ENCODE data around the gene RPL41.
"Not testable (repeated sequence)": the region's sequence is repeated elsewhere in the genome, so short reads cannot be mapped to it uniquely, and the experiment has no call there.

Gene RPL41

GRCh38 chr12:56116267-56117081 is at the start of gene RPL41:
TSS of gene RPL41 (plus strand) at chr12:56116633.
- H3K4me3 ChIP-seq = peak within 1 kb of the TSS; percentile 72 to 97 (median 86)
- no peaks in the 10 kb centered on the region for H3K27me3 ChIP-seq
- H3K36me3 ChIP-seq = peaks cover 50 to 58% (median 55%) of the 10 kb centered on the region in 11 experiments
- H4K20me1 ChIP-seq = peaks cover 0 to 11% (median 3%) of the 10 kb centered on the region in 11 experiments; a peak in 6 of 22 replicates
- TF ChIP-seq Cebpa-rat (IDR thresholded peaks at IDR 0.05) = no peak
- peaks cover 0 to 5% (median 3%) of the 10 kb centered on the region in 11 experiments; a peak in 6 of 22 replicates for H3K9me3 ChIP-seq (replicated peaks in 1 of 11)
- peaks cover 22 to 32% (median 26%) of the 10 kb centered on the region in 10 experiments for H3K4me1 ChIP-seq
- H3K9ac ChIP-seq = peak within 1 kb of the TSS; percentile 88 to 97 (median 94)
- peak within 1 kb of the TSS; percentile 70 to 100 (median 93) for H3K4me2 ChIP-seq
- H3K27ac ChIP-seq = peak within 1 kb of the TSS; percentile 88 to 96 (median 94)

GRCh38 chr12:56071648-56072047 is 44.8 kb upstream of the RPL41 start:
- no peaks in the 10 kb centered on the region for H3K9me3 ChIP-seq (replicated peaks in 1 of 11)
- H3K9ac ChIP-seq = no peak overlapping the region
- H4K20me1 ChIP-seq = no peaks in the 10 kb centered on the region
- H3K27me3 ChIP-seq = no peaks in the 10 kb centered on the region
- no peak for TF ChIP-seq Cebpa-rat (IDR thresholded peaks at IDR 0.05)
- H3K4me2 ChIP-seq = no peak overlapping the region
- no peak overlapping the region for H3K27ac ChIP-seq
- H3K4me3 ChIP-seq = no peak overlapping the region
- H3K4me1 ChIP-seq = no peaks in the 10 kb centered on the region
- H3K36me3 ChIP-seq = no peaks in the 10 kb centered on the region

DNA sequence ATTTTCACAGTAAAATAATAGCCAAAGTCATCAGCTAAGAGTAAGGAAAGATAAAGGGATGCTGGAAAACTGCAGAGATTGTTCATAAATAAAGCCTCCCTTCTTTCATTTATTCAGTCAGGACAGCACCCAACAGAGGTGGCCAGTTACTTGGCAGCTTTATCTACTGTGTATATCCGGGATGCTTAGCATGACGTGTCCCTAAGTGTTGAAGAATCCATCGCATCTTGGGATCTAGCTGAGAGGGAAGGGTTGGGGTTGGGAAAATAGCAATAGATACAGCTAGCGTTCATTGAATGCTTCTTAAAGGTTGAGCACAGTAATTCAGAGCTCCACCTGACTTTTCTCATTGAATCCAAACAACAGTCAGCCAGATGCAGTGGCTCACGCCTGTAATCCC is 42.0 kb upstream of the RPL41 start:
- peaks cover 2 to 20% (median 17%) of the 10 kb centered on the region in 11 experiments for H3K27me3 ChIP-seq
- H3K9me3 ChIP-seq (replicated peaks in 1 of 11) = no peaks in the 10 kb centered on the region
- H3K4me2 ChIP-seq = no peak overlapping the region
- no peak overlapping the region for H3K4me3 ChIP-seq
- H3K4me1 ChIP-seq = peaks cover 0 to 7% (median 6%) of the 10 kb centered on the region in 10 experiments; a peak in 13 of 20 replicates
- no peaks in the 10 kb centered on the region for H3K36me3 ChIP-seq
- no peak overlapping the region for H3K27ac ChIP-seq
- H3K9ac ChIP-seq = no peak overlapping the region
- no peak for TF ChIP-seq Cebpa-rat (IDR thresholded peaks at IDR 0.05)
- no peaks in the 10 kb centered on the region for H4K20me1 ChIP-seq

DNA sequence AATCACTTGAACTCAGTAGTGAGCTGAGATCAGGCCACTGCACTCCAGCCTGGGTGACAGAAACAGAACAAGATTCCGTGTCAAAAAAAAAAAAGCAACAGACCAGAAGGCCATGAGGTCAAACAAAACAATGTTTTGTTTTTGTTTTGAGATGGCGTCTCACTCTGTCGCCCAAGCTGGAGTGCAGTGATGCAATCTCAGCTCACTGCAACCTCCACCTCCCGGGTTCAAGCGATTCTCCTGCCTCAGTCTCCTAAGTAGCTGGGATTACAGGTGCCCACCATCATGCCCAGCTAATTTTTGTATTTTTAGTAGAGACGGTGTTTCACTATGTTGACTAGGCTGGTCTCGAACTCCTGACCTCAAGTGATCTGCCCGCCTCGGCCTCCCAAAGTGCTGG is 38.5 kb upstream of the RPL41 start:
- H3K9me3 ChIP-seq (replicated peaks in 1 of 11); H3K9ac ChIP-seq; H3K27ac ChIP-seq; H3K36me3 ChIP-seq; H3K4me3 ChIP-seq; H4K20me1 ChIP-seq: not testable (repeated sequence)
- peaks cover 0 to 32% (median 25%) of the 10 kb centered on the region in 10 experiments; a peak in 18 of 20 replicates for H3K4me1 ChIP-seq
- H3K27me3 ChIP-seq = peaks cover 22 to 53% (median 44%) of the 10 kb centered on the region in 11 experiments
- peak overlapping the region in 2 of 11 experiments; percentile 5 to 22; a peak in 3 of 22 replicates for H3K4me2 ChIP-seq

DNA sequence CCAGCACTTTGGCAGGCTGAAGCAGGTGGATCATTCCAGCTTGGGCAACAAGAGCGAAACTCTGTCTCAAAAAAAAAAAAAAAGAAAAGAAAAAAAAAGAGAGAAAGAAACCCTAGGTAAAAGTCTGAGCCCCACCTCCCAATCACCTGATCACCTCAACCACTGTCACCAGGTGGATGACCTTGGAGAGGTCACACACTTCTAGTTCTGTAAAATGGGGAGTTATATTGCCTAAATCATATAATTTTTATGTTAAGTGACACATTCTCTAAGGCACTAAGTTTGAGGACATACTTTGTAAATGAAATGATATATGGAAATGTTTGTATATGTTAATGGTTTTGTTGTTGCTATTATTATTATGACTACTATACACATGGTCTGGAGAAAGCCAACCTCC is 38.0 kb upstream of the RPL41 start:
- H3K4me2 ChIP-seq = peak overlapping the region in 5 of 11 experiments; percentile 82 to 98 (median 90); a peak in 5 of 22 replicates
- peaks cover 0 to 32% (median 25%) of the 10 kb centered on the region in 10 experiments; a peak in 18 of 20 replicates for H3K4me1 ChIP-seq
- no peak overlapping the region for H3K27ac ChIP-seq
- no peak overlapping the region for H3K4me3 ChIP-seq
- H3K36me3 ChIP-seq = no peaks in the 10 kb centered on the region
- peaks cover 22 to 55% (median 44%) of the 10 kb centered on the region in 11 experiments for H3K27me3 ChIP-seq
- H3K9ac ChIP-seq = no peak overlapping the region
- H3K9me3 ChIP-seq (replicated peaks in 1 of 11) = no peaks in the 10 kb centered on the region
- TF ChIP-seq Cebpa-rat (IDR thresholded peaks at IDR 0.05) = no peak
- H4K20me1 ChIP-seq = no peaks in the 10 kb centered on the region

DNA sequence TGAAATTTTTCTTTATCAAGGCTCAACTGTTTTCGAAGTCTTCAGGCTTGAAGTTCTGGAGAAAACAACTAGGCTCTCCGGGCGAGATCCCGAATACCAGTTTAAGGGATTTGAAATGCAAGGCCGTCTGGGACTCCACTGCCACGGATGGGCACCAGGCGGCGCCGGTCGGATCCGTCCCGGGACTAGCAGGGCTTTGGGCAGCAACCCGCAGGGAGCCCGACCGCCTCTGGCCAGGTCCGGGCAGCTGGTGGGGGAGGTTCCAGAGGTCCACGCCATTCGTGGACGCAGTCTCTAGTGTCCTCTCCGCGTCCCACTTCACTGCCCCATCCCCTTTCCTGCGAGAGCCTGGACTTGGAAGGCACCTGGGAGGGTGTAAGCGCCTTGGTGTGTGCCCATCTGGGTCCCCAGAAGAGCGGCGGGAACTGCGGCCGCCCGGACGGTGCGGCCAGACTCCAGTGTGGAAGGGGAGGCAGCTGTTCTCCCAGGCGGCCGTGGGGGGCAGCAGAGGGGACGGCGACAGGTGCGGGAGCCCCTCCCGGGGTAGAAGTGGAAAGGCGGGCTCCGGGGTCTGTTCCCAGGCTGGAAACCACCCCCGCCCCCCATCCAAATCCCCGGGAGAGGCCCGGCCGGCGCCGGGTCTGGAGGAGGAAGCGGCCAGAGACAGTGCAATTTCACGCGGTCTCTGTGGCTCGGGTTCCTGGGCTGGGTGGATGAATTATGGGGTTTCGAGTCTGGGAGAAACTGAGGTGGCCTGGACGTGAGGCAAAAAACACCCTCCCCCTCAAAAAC is 37.3 kb upstream of the RPL41 start:
- H3K27ac ChIP-seq = peak overlapping the region in 1 of 11 experiments; percentile 30; a peak in 1 of 22 replicates
- peak overlapping the region; percentile 82 to 98 (median 94) for H3K4me2 ChIP-seq
- H4K20me1 ChIP-seq = no peaks in the 10 kb centered on the region
- TF ChIP-seq Cebpa-rat (IDR thresholded peaks at IDR 0.05) = no peak
- peak overlapping the region; percentile 56 to 73 (median 62) for H3K4me3 ChIP-seq
- no peaks in the 10 kb centered on the region for H3K36me3 ChIP-seq
- peak overlapping the region in 10 of 11 experiments; percentile 33 to 75 (median 52); a peak in 18 of 22 replicates for H3K9ac ChIP-seq
- peaks cover 0 to 32% (median 25%) of the 10 kb centered on the region in 10 experiments; a peak in 18 of 20 replicates for H3K4me1 ChIP-seq
- H3K27me3 ChIP-seq = peaks cover 22 to 55% (median 44%) of the 10 kb centered on the region in 11 experiments
- no peaks in the 10 kb centered on the region for H3K9me3 ChIP-seq (replicated peaks in 1 of 11)

DNA sequence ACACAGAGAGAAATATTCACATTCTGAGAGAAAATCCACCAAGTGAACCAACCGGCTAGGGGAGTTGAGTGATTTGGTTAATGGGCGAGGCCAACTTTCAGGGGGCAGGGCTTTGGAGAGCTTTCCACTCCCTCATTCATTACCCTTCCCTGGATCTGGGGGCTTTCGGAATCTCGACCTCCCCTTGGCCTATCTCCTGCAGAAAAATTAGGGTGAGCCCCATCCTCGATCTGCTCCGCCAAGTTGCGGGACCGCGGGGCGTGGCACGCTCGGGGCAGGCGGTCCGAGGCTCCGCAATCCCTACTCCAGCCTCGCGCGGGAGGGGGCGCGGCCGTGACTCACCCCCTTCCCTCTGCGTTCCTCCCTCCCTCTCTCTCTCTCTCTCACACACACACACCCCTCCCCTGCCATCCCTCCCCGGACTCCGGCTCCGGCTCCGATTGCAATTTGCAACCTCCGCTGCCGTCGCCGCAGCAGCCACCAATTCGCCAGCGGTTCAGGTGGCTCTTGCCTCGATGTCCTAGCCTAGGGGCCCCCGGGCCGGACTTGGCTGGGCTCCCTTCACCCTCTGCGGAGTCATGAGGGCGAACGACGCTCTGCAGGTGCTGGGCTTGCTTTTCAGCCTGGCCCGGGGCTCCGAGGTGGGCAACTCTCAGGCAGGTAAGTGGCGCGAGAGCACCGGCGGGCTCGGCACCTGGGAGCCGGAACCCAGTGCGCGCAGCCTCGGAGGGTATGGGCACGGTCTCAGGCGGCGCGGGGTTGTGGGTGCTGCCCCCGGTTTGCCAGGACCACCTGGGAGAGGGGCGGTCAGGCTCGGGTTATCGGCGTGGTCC is 36.5 kb upstream of the RPL41 start, which contains the start of gene ERBB3:
Gene ERBB3, plus strand, starts transcription at position 443 of the 833 bp plus-strand sequence. Its CDS starts 136 bp downstream, at position 579.
- Histone ChIP-seq H3K4me2 (peak within 1 kb of the TSS; percentile 82 to 98 (median 94)), H3K27ac (peak within 1 kb of the TSS in 1 of 11 experiments; percentile 30; a peak in 1 of 22 replicates), H3K36me3 (no peaks in the 10 kb centered on the region), H3K27me3 (peaks cover 22 to 55% (median 44%) of the 10 kb centered on the region in 11 experiments), H3K9me3 (replicated peaks in 1 of 11) (no peaks in the 10 kb centered on the region), H3K9ac (peak within 1 kb of the TSS in 10 of 11 experiments; percentile 33 to 75 (median 52); a peak in 18 of 22 replicates), H4K20me1 (no peaks in the 10 kb centered on the region), H3K4me3 (peak within 1 kb of the TSS; percentile 56 to 73 (median 62)), H3K4me1 (peaks cover 0 to 32% (median 25%) of the 10 kb centered on the region in 10 experiments; a peak in 18 of 20 replicates)
- TF ChIP-seq Cebpa-rat (IDR thresholded peaks at IDR 0.05) = no peak

GRCh38 chr12:56080556-56081138 is 35.8 kb upstream of the RPL41 start:
- Histone ChIP-seq H3K4me3 (peak overlapping the region in 8 of 10 experiments; percentile 58 to 73 (median 64); a peak in 12 of 20 replicates), H3K9me3 (replicated peaks in 1 of 11) (no peaks in the 10 kb centered on the region), H3K27me3 (peaks cover 22 to 55% (median 44%) of the 10 kb centered on the region in 11 experiments), H3K9ac (0 out of 22 replicates have a peak overlapping the region, but pooled peaks of 2 of the 11 experiments have one; percentile 34 to 65), H3K36me3 (no peaks in the 10 kb centered on the region), H3K4me2 (peak overlapping the region; percentile 82 to 98 (median 94)), H4K20me1 (no peaks in the 10 kb centered on the region), H3K27ac (no peak overlapping the region), H3K4me1 (peaks cover 0 to 32% (median 25%) of the 10 kb centered on the region in 10 experiments; a peak in 18 of 20 replicates)
- TF ChIP-seq Cebpa-rat (IDR thresholded peaks at IDR 0.05) = no peak

Measured in BLaER1 treated with 17β-estradiol and CSF1 and Interleukin-3, amounts not matched to agents 10 nM and 100 nM (cell line).